ENCODE results near the gene SLC12A2.

Gene SLC12A2

GRCh38 chr5:128172102-128172501, 88.5 kb downstream of the SLC12A2 start:
- no peak for DNase-seq (ENCODE audit: low spot score)

GRCh38 chr5:128174951-128175350, 91.4 kb downstream of the SLC12A2 start:
- DNase-seq (ENCODE audit: low spot score), result peak; percentile 13

- no peak for DNase-seq (ENCODE audit: low spot score)
These were observed 108.8 kb downstream of the SLC12A2 start for GRCh38 chr5:128192368-128192767.

- DNase-seq (ENCODE audit: low spot score), result no peak
These were observed 110.3 kb downstream of the SLC12A2 start for GRCh38 chr5:128193665-128194390.

- DNase-seq (ENCODE audit: low spot score), result no peak
These were observed 111.8 kb downstream of the SLC12A2 start for GRCh38 chr5:128195316-128195715.

GRCh38 chr5:128196080-128196479, 112.5 kb downstream of the SLC12A2 start:
- no peak for DNase-seq (ENCODE audit: low spot score)

GRCh38 chr5:128196791-128197190, 113.2 kb downstream of the SLC12A2 start:
- no peak for DNase-seq (ENCODE audit: low spot score)

- no peak for DNase-seq (ENCODE audit: low spot score)
These were observed 114.4 kb downstream of the SLC12A2 start for GRCh38 chr5:128197896-128198522.

- DNase-seq (ENCODE audit: low spot score), result no peak
These were observed 115.5 kb downstream of the SLC12A2 start for GRCh38 chr5:128199104-128199503.

- no peak for DNase-seq (ENCODE audit: low spot score)
These were observed 116.0 kb downstream of the SLC12A2 start for GRCh38 chr5:128199611-128200010.

- DNase-seq (ENCODE audit: low spot score), result peak; percentile 60
These were observed 117.7 kb downstream of the SLC12A2 start for GRCh38 chr5:128201065-128201926.

GRCh38 chr5:128202320-128202719, 118.8 kb downstream of the SLC12A2 start:
- no peak for DNase-seq (ENCODE audit: low spot score)

- DNase-seq (ENCODE audit: low spot score), result no peak
These were observed 124.9 kb downstream of the SLC12A2 start for GRCh38 chr5:128208436-128208835.

- no peak for DNase-seq (ENCODE audit: low spot score)
These were observed 128.7 kb downstream of the SLC12A2 start for GRCh38 chr5:128212191-128212806.

- DNase-seq (ENCODE audit: low spot score), result no peak
These were observed 129.8 kb downstream of the SLC12A2 start for GRCh38 chr5:128213340-128213739.

- no peak for DNase-seq (ENCODE audit: low spot score)
These were observed 130.3 kb downstream of the SLC12A2 start for GRCh38 chr5:128213833-128214232.

- DNase-seq (ENCODE audit: low spot score), result no peak
These were observed 132.7 kb downstream of the SLC12A2 start for GRCh38 chr5:128216285-128216684.

GRCh38 chr5:128216860-128217531, 133.4 kb downstream of the SLC12A2 start:
- no peak for DNase-seq (ENCODE audit: low spot score)

GRCh38 chr5:128220841-128221240, 137.3 kb downstream of the SLC12A2 start:
- no peak for DNase-seq (ENCODE audit: low spot score)

GRCh38 chr5:128224336-128224735, 140.8 kb downstream of the SLC12A2 start:
- no peak for DNase-seq (ENCODE audit: low spot score)

GRCh38 chr5:128225245-128226030, 141.9 kb downstream of the SLC12A2 start:
- DNase-seq (ENCODE audit: low spot score), result no peak

Data from hepatic stellate cell (primary cell).